ENCODE results near the gene ZSCAN32. TPM values are rescaled to one million over a fixed set of nuclear protein-coding genes. Genes with fewer than 3 reads are reported as not detected.

The ZSCAN32 gene
- total RNA-seq, 1 experiment from 2014 or later, result 18.9 TPM

- POLR2A ChIA-PET, result no interaction called here
- Histone ChIP-seq H3K27me3 (ENCODE audit: control insufficient read depth, insufficient read depth, low read length) (no peaks in the 10 kb centered on the region), H3K4me3 (ENCODE audit: low read depth in 2 of 2, low read length in 2 of 2) (no peak overlapping the region), H3K4me1 (ENCODE audit: control insufficient read depth, insufficient read depth, low read length) (no peaks in the 10 kb centered on the region), H3K9me3 (ENCODE audit: control insufficient read depth, insufficient read depth, low read depth, low read length) (no peaks in the 10 kb centered on the region), H3K36me3 (ENCODE audit: control insufficient read depth, insufficient read depth, low read length) (no peaks in the 10 kb centered on the region), H3K27ac (ENCODE audit: low read length) (no peak overlapping the region)
- intact Hi-C loops (cut with micrococcal nuclease; ENCODE audit: unreplicated experiment), result no loop called here
- BruUV-seq (replicated peaks), result no TSS peak
- CTCF ChIA-PET, result no interaction called here
- in situ Hi-C loops (cut with HindIII; ENCODE audit: low pct_unique_long_range_greater_than_20kb, low sequenced_read_pairs), result no loop called here
- TF ChIP-seq TCF7L2 (IDR thresholded peaks at IDR 0.05; ENCODE audit: low read depth, low read length), result no peak
- no peak for TF ChIP-seq SIN3A (IDR thresholded peaks at IDR 0.05; ENCODE audit: borderline replicate concordance, insufficient read depth, low read depth, low read length)
- TF ChIP-seq REST (IDR thresholded peaks at IDR 0.05; ENCODE audit: insufficient read depth in 1 of 2, low read depth in 2 of 2, low read length in 1 of 2), result no peak
- no peak for TF ChIP-seq POLR2AphosphoS5 (IDR thresholded peaks at IDR 0.05; ENCODE audit: low read depth, low read length)
- no peak for TF ChIP-seq CTCF (IDR thresholded peaks at IDR 0.05)
- DNase-seq (ENCODE audit: low read depth, low spot score) (no peak), ATAC-seq (no peak)
Measured at GRCh38 chr16:3349175-3349574, 51.6 kb downstream of the ZSCAN32 start.

DNA sequence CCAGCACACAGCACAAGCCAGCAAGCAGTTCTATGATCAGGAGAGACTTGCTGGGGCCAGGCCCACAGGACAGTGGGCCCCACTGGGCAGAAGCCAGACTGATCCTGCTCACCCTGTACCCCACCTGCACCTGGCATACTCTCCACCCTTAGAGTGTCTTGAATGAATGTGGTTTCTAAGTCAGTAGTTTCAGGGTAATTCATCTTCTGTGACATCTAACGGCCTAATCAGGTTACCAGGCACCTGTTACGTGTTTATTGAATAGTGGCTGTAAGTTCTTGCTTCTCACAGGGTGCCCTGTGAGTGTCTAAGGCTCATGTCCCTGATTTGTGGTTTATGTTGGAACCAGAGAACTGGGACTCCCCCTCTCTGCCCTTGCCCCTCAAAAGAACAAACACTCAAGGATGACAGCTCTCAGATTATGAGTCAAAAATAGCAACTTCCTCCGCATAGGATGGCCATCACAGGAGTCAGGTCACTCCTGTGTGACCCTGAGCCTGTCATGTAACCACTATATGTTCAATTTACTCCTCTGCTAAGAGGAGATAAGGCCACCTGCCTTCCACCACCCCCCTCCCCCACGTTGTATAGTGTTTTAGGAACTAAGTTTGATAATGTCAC is 52.1 kb downstream of the ZSCAN32 start:
- DNase-seq (ENCODE audit: low read depth, low spot score) (no peak), ATAC-seq (no peak)
- TF ChIP-seq TCF7L2 (IDR thresholded peaks at IDR 0.05; ENCODE audit: low read depth, low read length) (no peak), POLR2AphosphoS5 (IDR thresholded peaks at IDR 0.05; ENCODE audit: low read depth, low read length) (no peak), REST (IDR thresholded peaks at IDR 0.05; ENCODE audit: insufficient read depth in 1 of 2, low read depth in 2 of 2, low read length in 1 of 2) (no peak)
- in situ Hi-C loops (cut with HindIII; ENCODE audit: low pct_unique_long_range_greater_than_20kb, low sequenced_read_pairs), result no loop called here
- ChIA-PET CTCF (no interaction called here), POLR2A (no interaction called here)
- intact Hi-C loops (cut with micrococcal nuclease; ENCODE audit: unreplicated experiment), result no loop called here
- no TSS peak for BruUV-seq (replicated peaks)
- H3K9me3 ChIP-seq (ENCODE audit: control insufficient read depth, insufficient read depth, low read depth, low read length), result no peaks in the 10 kb centered on the region
- no peaks in the 10 kb centered on the region for H3K36me3 ChIP-seq (ENCODE audit: control insufficient read depth, insufficient read depth, low read length)
- H3K27ac ChIP-seq (ENCODE audit: low read length), result no peak overlapping the region
- H3K27me3 ChIP-seq (ENCODE audit: control insufficient read depth, insufficient read depth, low read length), result no peaks in the 10 kb centered on the region
- H3K4me3 ChIP-seq (ENCODE audit: low read depth in 2 of 2, low read length in 2 of 2), result no peak overlapping the region
- no peaks in the 10 kb centered on the region for H3K4me1 ChIP-seq (ENCODE audit: control insufficient read depth, insufficient read depth, low read length)

All from Panc1 (cell line).